ENCODE results near the gene CABP1. TPM values are rescaled to one million over a fixed set of nuclear protein-coding genes. Genes with fewer than 3 reads are reported as not detected.

The CABP1 gene
- total and polyA plus RNA-seq, 9 of the 15 experiments (the other 6 are each of a cell fraction or from before 2014, with no cell fraction given): not detected

DNA sequence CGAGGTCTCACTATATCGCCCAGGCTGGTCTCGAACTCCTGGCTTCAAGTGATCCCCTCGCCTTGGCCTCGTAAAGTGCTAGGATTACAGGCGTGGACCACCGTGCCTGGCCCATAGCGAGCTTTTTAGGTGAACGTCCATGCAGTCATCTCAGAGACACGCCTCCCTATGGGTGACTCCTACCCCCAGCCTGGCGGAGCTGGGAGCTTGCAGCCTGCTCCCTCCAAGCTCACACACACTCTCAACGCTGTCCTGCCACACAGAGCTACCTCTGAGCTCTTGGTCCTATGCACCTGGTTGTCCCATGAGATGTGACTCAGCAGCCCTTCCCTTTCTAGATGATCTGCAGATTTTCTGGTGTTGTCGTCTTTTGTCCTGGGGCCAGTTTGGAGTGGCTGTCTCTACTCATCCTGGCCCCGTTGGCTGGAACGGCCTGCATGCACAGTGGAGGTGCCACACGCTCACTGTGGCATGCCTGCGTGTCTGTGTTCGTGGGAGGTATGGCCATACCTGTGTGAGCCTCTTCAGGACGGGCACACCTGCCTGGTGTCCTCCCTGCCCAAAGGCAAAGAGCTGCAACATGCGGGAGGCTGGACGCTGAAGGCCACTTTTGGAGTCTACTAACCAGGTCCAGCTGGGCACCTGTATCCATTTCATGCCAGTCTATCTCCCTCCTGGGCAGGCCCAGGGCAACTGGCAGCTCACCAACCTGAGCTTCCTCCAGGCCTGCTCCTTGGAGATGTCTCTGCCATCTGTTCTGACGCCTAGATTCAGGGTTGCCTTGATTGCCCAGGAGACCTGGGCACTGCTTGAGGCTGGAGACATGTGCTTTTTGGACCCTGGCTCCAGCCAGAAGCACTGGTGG, 18.1 kb downstream of the CABP1 start:
- in situ Hi-C loops (cut with MboI): loop anchor here (25.0 kb wide), 1 partner anchor 321 kb away; the partner anchor contains the start of gene PLA2G1B
- Histone ChIP-seq H3K4me1 (replicated peaks in 1 of 2; ENCODE audit: control insufficient read depth in 2 of 2, insufficient read depth in 2 of 2, low read length in 2 of 2) (peaks cover 0 to 5% of the 10 kb centered on the region in 2 experiments; a peak in 2 of 5 replicates), H4K20me1 (replicated peaks; ENCODE audit: control insufficient read depth, insufficient read depth, low read length) (no peaks in the 10 kb centered on the region; the same call in 1 of the 2 replicates)

More for the DNA sequence above, 18.1 kb downstream of the CABP1 start:
- Histone ChIP-seq H3K27me3 (ENCODE audit: control insufficient read depth in 2 of 2, insufficient read depth in 2 of 2, low read length in 2 of 2) (peaks cover 50 to 78% of the 10 kb centered on the region in 2 experiments), H3K9me3 (replicated peaks; ENCODE audit: control insufficient read depth, insufficient read depth, low read depth, low read length) (no peaks in the 10 kb centered on the region), H3K9ac (ENCODE audit: insufficient read depth in 1 of 2, low read depth in 2 of 2, low read length in 2 of 2) (no peak overlapping the region; a peak in 1 of 4 replicates), H3K36me3 (ENCODE audit: control insufficient read depth, insufficient read depth, low read length) (no peaks in the 10 kb centered on the region), H3K4me3 (no peak overlapping the region), H3K4me2 (ENCODE audit: insufficient read depth, low read length) (no peak overlapping the region), H3K79me2 (ENCODE audit: control insufficient read depth, insufficient read depth, low read length) (no peaks in the 10 kb centered on the region), H3K9me1 (ENCODE audit: control insufficient read depth, insufficient read depth, low read length) (no peaks in the 10 kb centered on the region), H3K27ac (ENCODE audit: extremely low read depth, low read depth, low read length) (no peak overlapping the region), H2AFZ (ENCODE audit: low read depth, low read length) (no peak overlapping the region)
- 0 out of 2 replicates have a peak, but pooled peaks have one; percentile 6 for TF ChIP-seq MAFK (IDR thresholded peaks at IDR 0.05; ENCODE audit: low read length)
- 0 out of 2 replicates have a peak, but pooled peaks have one; percentile 23 for TF ChIP-seq ZNF316 (IDR thresholded peaks at IDR 0.05)
- TF ChIP-seq ZNF707 (CRISPR knock-in tag; conservative IDR thresholded peaks at IDR 0.05): no peak
- no peak for TF ChIP-seq ZNF347 (CRISPR knock-in tag; IDR thresholded peaks at IDR 0.05; ENCODE audit: low read depth)
- 0 out of 2 replicates have a peak, but pooled peaks have one; percentile 22 for TF ChIP-seq MAFG (tag; conservative IDR thresholded peaks at IDR 0.05)
- no peak for TF ChIP-seq ZNF197 (CRISPR knock-in tag; IDR thresholded peaks at IDR 0.05; ENCODE audit: low read depth)
- TF ChIP-seq OTX1 (CRISPR knock-in tag; IDR thresholded peaks at IDR 0.05): no peak
- no peak for TF ChIP-seq FOXM1 (IDR thresholded peaks at IDR 0.05; ENCODE audit: low read depth)
- no peak for TF ChIP-seq FOXM1 (CRISPR knock-in tag; IDR thresholded peaks at IDR 0.05; ENCODE audit: low read depth)
- no peak for TF ChIP-seq ZZZ3 (IDR thresholded peaks at IDR 0.05)
- TF ChIP-seq MCM7 (IDR thresholded peaks at IDR 0.05): no peak
- no peak for TF ChIP-seq ZNF445 (CRISPR knock-in tag; IDR thresholded peaks at IDR 0.05; ENCODE audit: low read depth)
- no peak for TF ChIP-seq MAFF (IDR thresholded peaks at IDR 0.05; ENCODE audit: low read length)
- peak; percentile 43 for TF ChIP-seq NFE2 (IDR thresholded peaks at IDR 0.05; ENCODE audit: low read depth)
- TF ChIP-seq RBBP5 (IDR thresholded peaks at IDR 0.05; ENCODE audit: borderline replicate concordance, insufficient read depth, low read length, poor library complexity, severe bottlenecking): no peak
- TF ChIP-seq, protein P1, sequence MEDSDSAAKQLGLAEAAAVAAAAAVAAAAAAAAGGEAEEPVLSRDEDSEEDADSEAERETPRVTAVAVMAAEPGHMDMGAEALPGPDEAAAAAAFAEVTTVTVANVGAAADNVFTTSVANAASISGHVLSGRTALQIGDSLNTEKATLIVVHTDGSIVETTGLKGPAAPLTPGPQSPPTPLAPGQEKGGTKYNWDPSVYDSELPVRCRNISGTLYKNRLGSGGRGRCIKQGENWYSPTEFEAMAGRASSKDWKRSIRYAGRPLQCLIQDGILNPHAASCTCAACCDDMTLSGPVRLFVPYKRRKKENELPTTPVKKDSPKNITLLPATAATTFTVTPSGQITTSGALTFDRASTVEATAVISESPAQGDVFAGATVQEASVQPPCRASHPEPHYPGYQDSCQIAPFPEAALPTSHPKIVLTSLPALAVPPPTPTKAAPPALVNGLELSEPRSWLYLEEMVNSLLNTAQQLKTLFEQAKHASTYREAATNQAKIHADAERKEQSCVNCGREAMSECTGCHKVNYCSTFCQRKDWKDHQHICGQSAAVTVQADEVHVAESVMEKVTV (CRISPR knock-in tag; IDR thresholded peaks at IDR 0.05): no peak
- no peak for TF ChIP-seq TAF9B (IDR thresholded peaks at IDR 0.05; ENCODE audit: partially characterized antibody)
- POLR2A ChIA-PET: interaction anchor here (0.6 to 1.6 kb wide), 4 partner anchors 9 to 457 kb away, joined by 3 to 4 read pairs (median 4); no protein-coding TSS in a partner anchor
- CTCF ChIA-PET (ENCODE audit: low intra/inter-chr PET ratio): interaction anchor here (0.6 kb wide), 1 partner anchor 297 kb away, joined by 3 read pairs; no protein-coding TSS in a partner anchor
- WGBS (ENCODE audit: insufficient coverage, low coverage, missing lambda C conversion rate): 2% methylated on average over 22 of the region's 22 CpGs
- ATAC-seq (peak; percentile 48; the same call in 2 of the 3 replicates), DNase-seq (ENCODE audit: extremely low read depth in 1 of 4, low spot score in 3 of 4) (no peak), FAIRE-seq (no peak)
- intact Hi-C loops (cut with micrococcal nuclease): no loop called here
- BruUV-seq (replicated peaks): no TSS peak
